ENCODE results near the gene MDGA2.

MDGA2 gene

DNA sequence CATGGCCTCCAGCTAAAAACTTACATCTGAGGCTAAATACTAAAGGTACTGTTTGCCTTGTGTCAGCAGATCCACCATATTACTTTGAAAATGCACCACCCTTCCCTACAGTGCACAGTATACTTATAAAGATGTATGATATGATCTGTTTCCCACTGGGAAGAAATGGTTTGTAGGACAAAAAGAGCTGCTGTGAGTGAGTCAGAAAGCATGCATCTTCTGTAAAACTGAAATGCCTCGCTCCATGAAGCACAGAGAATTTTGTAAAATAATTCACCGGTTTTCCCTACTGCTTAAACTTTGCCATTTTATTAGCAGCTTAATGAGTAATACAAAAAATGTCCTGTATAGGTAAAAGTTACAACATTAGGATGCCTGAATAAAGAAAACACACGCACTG, 68.8 kb downstream of the MDGA2 start:
- no peak overlapping the region for H3K4me3 ChIP-seq (ENCODE audit: low read length)
- no peaks in the 10 kb centered on the region for H3K36me3 ChIP-seq (ENCODE audit: control insufficient read depth, insufficient read depth, low read length, severe bottlenecking)
- H3K9me3 ChIP-seq (ENCODE audit: control insufficient read depth, low read length), result no peaks in the 10 kb centered on the region
- H3K4me1 ChIP-seq (ENCODE audit: control insufficient read depth, insufficient read depth, low read length), result no peaks in the 10 kb centered on the region
- DNase-seq (ENCODE audit: low read depth), result no peak
- no peak overlapping the region for H3K9ac ChIP-seq (ENCODE audit: low read length)
- H3K27me3 ChIP-seq (replicated peaks; ENCODE audit: control insufficient read depth, insufficient read depth, low read length), result no peaks in the 10 kb centered on the region

DNA sequence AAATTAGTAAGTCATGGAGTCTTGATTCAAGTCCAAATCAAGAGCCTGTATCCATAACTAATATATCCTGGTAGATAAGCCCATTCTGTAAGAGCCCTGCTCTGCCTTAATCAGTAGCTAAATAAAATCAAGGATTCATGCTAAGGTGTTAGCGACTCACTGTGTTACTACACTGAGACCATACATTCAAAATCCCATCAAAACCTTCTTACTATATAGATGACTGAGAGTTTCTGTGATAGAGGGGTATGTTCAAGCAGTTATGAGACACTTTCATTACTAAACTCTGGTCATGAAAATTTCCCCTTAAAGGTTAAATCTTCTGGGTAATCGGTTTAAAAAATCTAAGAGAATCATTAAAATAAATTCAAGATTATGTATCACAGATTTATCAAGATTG, 78.5 kb downstream of the MDGA2 start:
- DNase-seq (ENCODE audit: low read depth), result no peak
- H3K36me3 ChIP-seq (ENCODE audit: control insufficient read depth, insufficient read depth, low read length, severe bottlenecking), result no peaks in the 10 kb centered on the region
- no peaks in the 10 kb centered on the region for H3K27me3 ChIP-seq (replicated peaks; ENCODE audit: control insufficient read depth, insufficient read depth, low read length)
- H3K4me1 ChIP-seq (ENCODE audit: control insufficient read depth, insufficient read depth, low read length), result no peaks in the 10 kb centered on the region
- no peaks in the 10 kb centered on the region for H3K9me3 ChIP-seq (ENCODE audit: control insufficient read depth, low read length)
- no peak overlapping the region for H3K9ac ChIP-seq (ENCODE audit: low read length)
- no peak overlapping the region for H3K4me3 ChIP-seq (ENCODE audit: low read length)

- Histone ChIP-seq H3K9ac (ENCODE audit: low read length) (no peak overlapping the region), H3K9me3 (ENCODE audit: control insufficient read depth, low read length) (no peaks in the 10 kb centered on the region), H3K36me3 (ENCODE audit: control insufficient read depth, insufficient read depth, low read length, severe bottlenecking) (no peaks in the 10 kb centered on the region), H3K27me3 (replicated peaks; ENCODE audit: control insufficient read depth, insufficient read depth, low read length) (no peaks in the 10 kb centered on the region), H3K4me1 (ENCODE audit: control insufficient read depth, insufficient read depth, low read length) (no peaks in the 10 kb centered on the region), H3K4me3 (ENCODE audit: low read length) (no peak overlapping the region)
- DNase-seq (ENCODE audit: low read depth), result no peak
These were observed 79.2 kb downstream of the MDGA2 start for GRCh38 chr14:47596232-47596631.

- Histone ChIP-seq H3K9me3 (ENCODE audit: control insufficient read depth, low read length) (no peaks in the 10 kb centered on the region), H3K9ac (ENCODE audit: low read length) (no peak overlapping the region), H3K36me3 (ENCODE audit: control insufficient read depth, insufficient read depth, low read length, severe bottlenecking) (no peaks in the 10 kb centered on the region), H3K27me3 (replicated peaks; ENCODE audit: control insufficient read depth, insufficient read depth, low read length) (no peaks in the 10 kb centered on the region), H3K4me3 (ENCODE audit: low read length) (no peak overlapping the region), H3K4me1 (ENCODE audit: control insufficient read depth, insufficient read depth, low read length) (no peaks in the 10 kb centered on the region)
- no peak for DNase-seq (ENCODE audit: low read depth)
These were observed 79.9 kb downstream of the MDGA2 start for GRCh38 chr14:47595552-47595951.

- H3K4me1 ChIP-seq (ENCODE audit: control insufficient read depth, insufficient read depth, low read length), result no peaks in the 10 kb centered on the region
- H3K4me3 ChIP-seq (ENCODE audit: low read length), result no peak overlapping the region
- no peaks in the 10 kb centered on the region for H3K27me3 ChIP-seq (replicated peaks; ENCODE audit: control insufficient read depth, insufficient read depth, low read length)
- H3K9me3 ChIP-seq (ENCODE audit: control insufficient read depth, low read length), result no peaks in the 10 kb centered on the region
- no peak for DNase-seq (ENCODE audit: low read depth)
- no peaks in the 10 kb centered on the region for H3K36me3 ChIP-seq (ENCODE audit: control insufficient read depth, insufficient read depth, low read length, severe bottlenecking)
- H3K9ac ChIP-seq (ENCODE audit: low read length), result no peak overlapping the region
These were observed 84.5 kb downstream of the MDGA2 start for GRCh38 chr14:47590767-47591495.

DNA sequence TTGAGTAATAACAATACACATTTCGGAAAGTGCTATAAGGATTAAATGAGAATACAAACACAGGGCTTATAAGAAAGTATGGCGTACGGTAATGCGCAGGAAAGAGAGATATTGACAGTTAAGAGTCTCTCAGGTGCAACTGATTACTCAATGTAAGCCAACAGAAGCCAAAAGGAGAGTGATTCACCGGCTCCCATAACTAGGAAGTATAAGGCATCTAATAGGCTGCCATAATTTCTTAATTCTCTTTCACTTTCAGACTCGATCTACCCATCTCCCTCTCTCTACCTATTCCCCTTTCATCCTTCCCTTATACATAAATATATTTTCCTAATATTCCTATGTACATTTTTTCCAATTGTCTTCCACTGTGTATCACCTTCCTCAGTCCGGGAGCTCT, 90.0 kb downstream of the MDGA2 start:
- no peaks in the 10 kb centered on the region for H3K4me1 ChIP-seq (ENCODE audit: control insufficient read depth, insufficient read depth, low read length)
- DNase-seq (ENCODE audit: low read depth), result no peak
- H3K4me3 ChIP-seq (ENCODE audit: low read length), result no peak overlapping the region
- H3K36me3 ChIP-seq (ENCODE audit: control insufficient read depth, insufficient read depth, low read length, severe bottlenecking), result no peaks in the 10 kb centered on the region
- no peak overlapping the region for H3K9ac ChIP-seq (ENCODE audit: low read length)
- no peaks in the 10 kb centered on the region for H3K9me3 ChIP-seq (ENCODE audit: control insufficient read depth, low read length)
- H3K27me3 ChIP-seq (replicated peaks; ENCODE audit: control insufficient read depth, insufficient read depth, low read length), result no peaks in the 10 kb centered on the region

DNA sequence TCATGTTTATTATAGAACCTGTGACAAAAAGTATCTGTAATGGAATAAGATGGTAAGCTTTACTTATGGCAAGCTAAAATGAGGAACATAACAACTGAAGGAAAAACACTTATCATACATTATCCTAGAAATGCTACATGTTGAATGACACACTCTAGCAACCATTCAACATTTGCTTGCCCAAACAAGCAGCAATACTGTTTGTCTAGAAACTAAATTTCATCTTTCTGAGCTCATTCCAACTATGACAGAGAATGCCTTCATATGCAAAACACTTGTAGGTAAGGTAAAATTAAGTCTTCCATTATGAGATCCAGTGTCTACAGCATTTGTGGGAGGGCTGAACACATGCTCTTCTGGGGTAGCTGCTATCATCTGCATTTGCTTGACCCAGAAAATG, 108.1 kb downstream of the MDGA2 start:
- H3K9ac ChIP-seq (ENCODE audit: low read length), result no peak overlapping the region
- H3K36me3 ChIP-seq (ENCODE audit: control insufficient read depth, insufficient read depth, low read length, severe bottlenecking), result no peaks in the 10 kb centered on the region
- H3K9me3 ChIP-seq (ENCODE audit: control insufficient read depth, low read length), result no peaks in the 10 kb centered on the region
- no peak overlapping the region for H3K4me3 ChIP-seq (ENCODE audit: low read length)
- no peaks in the 10 kb centered on the region for H3K4me1 ChIP-seq (ENCODE audit: control insufficient read depth, insufficient read depth, low read length)
- H3K27me3 ChIP-seq (replicated peaks; ENCODE audit: control insufficient read depth, insufficient read depth, low read length), result no peaks in the 10 kb centered on the region
- DNase-seq (ENCODE audit: low read depth), result no peak

- H3K4me1 ChIP-seq (ENCODE audit: control insufficient read depth, insufficient read depth, low read length), result no peaks in the 10 kb centered on the region
- H3K27me3 ChIP-seq (replicated peaks; ENCODE audit: control insufficient read depth, insufficient read depth, low read length), result no peaks in the 10 kb centered on the region
- no peak overlapping the region for H3K4me3 ChIP-seq (ENCODE audit: low read length)
- no peaks in the 10 kb centered on the region for H3K36me3 ChIP-seq (ENCODE audit: control insufficient read depth, insufficient read depth, low read length, severe bottlenecking)
- H3K9me3 ChIP-seq (ENCODE audit: control insufficient read depth, low read length), result no peaks in the 10 kb centered on the region
- DNase-seq (ENCODE audit: low read depth), result no peak
- H3K9ac ChIP-seq (ENCODE audit: low read length), result no peak overlapping the region
These were observed 117.5 kb downstream of the MDGA2 start for GRCh38 chr14:47557894-47558293.

- Histone ChIP-seq H3K27me3 (replicated peaks; ENCODE audit: control insufficient read depth, insufficient read depth, low read length) (no peaks in the 10 kb centered on the region), H3K4me1 (ENCODE audit: control insufficient read depth, insufficient read depth, low read length) (no peaks in the 10 kb centered on the region), H3K36me3 (ENCODE audit: control insufficient read depth, insufficient read depth, low read length, severe bottlenecking) (no peaks in the 10 kb centered on the region), H3K4me3 (ENCODE audit: low read length) (no peak overlapping the region), H3K9ac (ENCODE audit: low read length) (no peak overlapping the region), H3K9me3 (ENCODE audit: control insufficient read depth, low read length) (no peaks in the 10 kb centered on the region)
- DNase-seq (ENCODE audit: low read depth), result no peak
These were observed 120.1 kb downstream of the MDGA2 start for GRCh38 chr14:47555333-47555732.

DNA sequence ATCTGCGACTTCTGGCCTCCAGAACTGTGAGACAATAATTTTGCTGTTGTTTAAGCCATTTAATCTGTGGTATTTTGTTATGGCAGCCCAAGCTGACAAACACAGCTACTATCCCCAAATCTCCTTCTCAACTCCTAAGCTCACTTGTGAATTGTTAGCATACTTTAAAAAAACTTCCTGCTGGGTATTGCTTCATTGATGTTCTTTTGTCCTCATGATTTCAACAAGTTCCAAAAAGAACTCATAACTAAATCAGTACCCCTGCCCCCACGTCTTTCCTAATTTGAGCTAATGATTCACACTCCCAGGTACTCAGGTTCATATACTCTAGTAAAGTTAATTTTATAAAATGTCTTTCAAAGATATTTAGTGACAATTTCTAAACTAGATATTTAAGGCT, 125.5 kb downstream of the MDGA2 start:
- no peak overlapping the region for H3K4me3 ChIP-seq (ENCODE audit: low read length)
- no peaks in the 10 kb centered on the region for H3K9me3 ChIP-seq (ENCODE audit: control insufficient read depth, low read length)
- H3K27me3 ChIP-seq (replicated peaks; ENCODE audit: control insufficient read depth, insufficient read depth, low read length), result no peaks in the 10 kb centered on the region
- no peak for DNase-seq (ENCODE audit: low read depth)
- no peaks in the 10 kb centered on the region for H3K36me3 ChIP-seq (ENCODE audit: control insufficient read depth, insufficient read depth, low read length, severe bottlenecking)
- H3K9ac ChIP-seq (ENCODE audit: low read length), result no peak overlapping the region
- peaks cover 5% of the 10 kb centered on the region for H3K4me1 ChIP-seq (ENCODE audit: control insufficient read depth, insufficient read depth, low read length)

DNA sequence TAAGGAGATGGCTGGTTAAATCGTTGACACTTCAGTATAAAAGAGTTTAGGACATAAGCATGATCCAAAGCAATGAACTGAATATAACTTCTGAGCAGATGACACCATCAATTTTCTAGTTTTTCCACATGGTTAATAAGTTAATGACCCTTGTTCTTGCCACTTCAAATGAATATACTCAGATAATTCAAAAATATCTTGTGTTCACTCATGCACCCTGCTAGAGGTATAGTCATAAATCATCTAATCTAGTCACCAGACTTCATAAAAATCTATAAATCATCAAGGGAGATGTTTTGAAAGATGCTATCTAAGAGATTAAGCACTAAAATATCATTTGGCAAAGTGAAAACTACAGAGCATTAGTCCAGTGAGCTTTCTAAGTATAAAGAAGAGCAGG, 131.9 kb downstream of the MDGA2 start:
- Histone ChIP-seq H3K4me3 (ENCODE audit: low read length) (no peak overlapping the region), H3K9me3 (ENCODE audit: control insufficient read depth, low read length) (no peaks in the 10 kb centered on the region), H3K36me3 (ENCODE audit: control insufficient read depth, insufficient read depth, low read length, severe bottlenecking) (no peaks in the 10 kb centered on the region), H3K4me1 (ENCODE audit: control insufficient read depth, insufficient read depth, low read length) (peaks cover 4% of the 10 kb centered on the region), H3K27me3 (replicated peaks; ENCODE audit: control insufficient read depth, insufficient read depth, low read length) (no peaks in the 10 kb centered on the region), H3K9ac (ENCODE audit: low read length) (no peak overlapping the region)
- DNase-seq (ENCODE audit: low read depth), result no peak

DNA sequence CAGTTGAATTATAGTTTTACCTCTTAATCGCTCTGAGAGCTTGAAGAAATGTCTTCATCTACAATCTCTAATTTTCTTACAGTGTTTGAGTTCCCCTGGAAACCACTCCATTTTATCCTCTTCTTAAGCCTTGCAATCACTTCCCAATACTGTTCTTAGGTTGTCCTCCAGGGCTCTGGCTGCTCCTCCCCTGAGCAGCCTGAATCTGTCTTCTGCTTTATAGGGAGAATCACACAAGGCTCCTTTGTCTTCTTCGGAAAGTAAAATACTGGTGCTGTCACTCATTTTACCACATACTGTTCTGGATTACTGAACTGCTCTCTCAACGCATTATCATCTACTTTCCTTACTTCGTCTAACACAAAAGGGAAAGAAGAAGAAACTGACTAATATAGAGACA, 133.7 kb downstream of the MDGA2 start:
- Histone ChIP-seq H3K27me3 (replicated peaks; ENCODE audit: control insufficient read depth, insufficient read depth, low read length) (no peaks in the 10 kb centered on the region), H3K4me3 (ENCODE audit: low read length) (no peak overlapping the region), H3K36me3 (ENCODE audit: control insufficient read depth, insufficient read depth, low read length, severe bottlenecking) (no peaks in the 10 kb centered on the region), H3K4me1 (ENCODE audit: control insufficient read depth, insufficient read depth, low read length) (peaks cover 4% of the 10 kb centered on the region), H3K9me3 (ENCODE audit: control insufficient read depth, low read length) (no peaks in the 10 kb centered on the region), H3K9ac (ENCODE audit: low read length) (no peak overlapping the region)
- DNase-seq (ENCODE audit: low read depth), result no peak
